Measurements from ENCODE around the gene SCAMP2.

Gene SCAMP2

DNA sequence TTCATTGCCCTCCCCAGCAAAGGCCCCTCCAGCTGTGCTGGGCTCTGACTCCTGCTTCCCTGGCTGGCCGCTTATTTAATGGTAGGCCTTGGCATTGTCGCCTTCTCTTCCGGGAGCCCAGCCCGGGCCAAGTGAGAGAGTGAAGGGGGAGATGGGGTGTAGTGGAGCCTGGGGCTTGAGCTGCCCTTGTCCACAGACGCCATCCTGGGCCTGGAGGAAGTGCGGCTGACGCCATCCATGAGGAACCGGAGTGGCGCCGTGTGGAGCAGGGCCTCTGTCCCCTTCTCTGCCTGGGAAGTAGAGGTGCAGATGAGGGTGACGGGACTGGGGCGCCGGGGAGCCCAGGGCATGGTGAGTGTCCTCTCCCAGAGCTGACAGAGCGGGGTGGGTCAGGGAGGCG, 57.2 kb downstream of the SCAMP2 start:
- DNase-seq: no peak

DNA sequence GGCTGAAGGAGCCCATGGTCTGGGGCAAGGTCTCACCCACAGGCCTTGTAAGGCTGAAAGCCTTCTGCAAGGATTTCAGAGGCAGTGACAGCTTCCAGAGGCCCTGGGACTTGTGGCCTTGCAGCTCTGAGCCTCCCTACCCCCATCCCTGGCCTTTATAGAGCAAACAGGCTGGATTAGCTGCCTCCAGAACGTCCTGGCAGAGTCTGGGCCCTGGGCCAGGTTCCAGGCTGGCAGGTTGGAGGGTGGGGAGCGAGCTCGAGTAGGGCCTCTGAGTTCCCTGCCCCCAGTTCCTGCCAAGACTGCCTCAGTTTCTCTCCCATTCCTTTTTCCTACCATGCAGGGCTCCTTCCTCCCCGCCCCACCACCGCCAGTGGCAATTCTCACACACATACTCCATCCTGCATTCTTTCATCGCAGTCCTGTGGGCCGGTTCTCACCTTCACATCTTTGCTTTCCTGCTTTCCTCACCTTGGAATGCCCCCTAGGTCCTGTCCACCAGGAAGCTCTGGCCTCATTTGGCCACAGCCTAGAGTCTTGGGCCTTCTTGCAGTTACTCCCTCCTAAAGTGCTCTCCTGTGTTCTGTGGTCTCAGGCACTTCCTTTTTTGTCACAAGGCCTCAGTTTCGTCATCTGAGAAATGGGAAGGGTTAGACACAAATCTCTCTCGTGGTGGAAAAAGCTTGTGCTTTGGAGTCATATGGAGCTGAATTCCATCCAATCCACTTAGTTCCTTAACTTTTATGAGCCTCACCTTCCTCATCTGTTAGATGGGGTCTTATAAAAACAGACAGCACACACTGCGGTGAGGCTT, 57.8 kb downstream of the SCAMP2 start:
- DNase-seq: no peak

DNA sequence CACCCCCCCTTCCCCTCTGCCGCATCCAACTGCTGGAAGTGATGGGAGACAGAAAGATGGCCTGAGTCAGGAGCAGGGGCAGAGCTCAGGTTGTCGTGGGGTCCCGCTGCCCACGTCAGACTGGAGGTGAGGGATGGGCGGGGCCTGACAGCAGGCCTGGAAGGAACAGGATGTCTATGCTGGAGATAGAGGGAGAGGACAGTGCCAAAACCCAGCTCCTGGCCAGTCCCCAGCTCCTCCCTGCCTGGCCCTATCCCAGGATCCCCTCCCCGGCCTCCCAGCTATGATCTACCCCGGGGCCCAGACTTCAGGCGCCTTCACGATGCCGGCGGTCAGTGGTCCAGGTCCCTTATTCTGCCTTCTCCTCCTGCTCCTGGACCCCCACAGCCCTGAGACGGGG, 60.6 kb downstream of the SCAMP2 start, which contains the start of gene LMAN1L:
Gene LMAN1L (plus strand): TSS at position 303 of the 400 bp plus-strand sequence. CDS start 20 bp downstream, at position 323.
- no peak for DNase-seq

DNA sequence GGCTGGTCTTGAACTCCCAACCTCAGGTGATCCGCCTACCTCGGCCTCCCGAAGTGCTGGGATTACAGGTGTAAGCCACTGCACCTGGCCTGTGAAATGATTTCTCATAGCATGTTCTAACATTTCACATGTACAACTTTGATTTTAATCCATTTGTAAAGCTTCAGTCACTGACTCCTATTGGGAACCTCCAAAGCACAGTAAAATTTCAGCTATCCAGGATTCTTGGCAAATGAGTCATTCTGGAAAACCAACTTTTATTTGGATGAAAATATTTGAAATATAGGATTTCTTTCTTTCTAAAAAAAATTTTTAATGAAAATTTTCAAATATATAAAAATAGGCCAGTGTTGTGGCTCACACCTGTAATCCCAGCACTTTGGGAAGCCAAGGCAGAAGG, 63.2 kb downstream of the SCAMP2 start:
- no peak for DNase-seq

DNA sequence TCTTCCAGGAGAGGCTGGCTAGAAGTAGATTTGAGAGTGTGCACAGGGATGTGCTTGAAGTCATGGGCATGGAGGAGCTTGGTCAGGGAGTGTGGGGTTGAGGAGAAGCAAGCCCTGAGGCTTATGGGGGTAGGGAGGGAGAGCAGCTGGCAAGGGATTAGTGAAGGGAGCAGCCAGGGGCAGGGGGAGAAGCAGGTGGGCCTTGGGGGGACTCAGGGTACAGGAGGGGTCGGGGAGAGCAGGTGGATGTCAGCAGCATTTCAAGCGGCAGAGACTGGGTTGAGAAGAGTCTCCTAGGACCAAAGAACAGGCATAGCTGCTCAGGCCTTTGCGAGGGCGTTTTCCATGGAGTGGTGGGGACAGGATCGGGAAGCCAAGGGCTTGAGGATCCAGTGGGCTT, 63.9 kb downstream of the SCAMP2 start:
- no peak for DNase-seq

DNA sequence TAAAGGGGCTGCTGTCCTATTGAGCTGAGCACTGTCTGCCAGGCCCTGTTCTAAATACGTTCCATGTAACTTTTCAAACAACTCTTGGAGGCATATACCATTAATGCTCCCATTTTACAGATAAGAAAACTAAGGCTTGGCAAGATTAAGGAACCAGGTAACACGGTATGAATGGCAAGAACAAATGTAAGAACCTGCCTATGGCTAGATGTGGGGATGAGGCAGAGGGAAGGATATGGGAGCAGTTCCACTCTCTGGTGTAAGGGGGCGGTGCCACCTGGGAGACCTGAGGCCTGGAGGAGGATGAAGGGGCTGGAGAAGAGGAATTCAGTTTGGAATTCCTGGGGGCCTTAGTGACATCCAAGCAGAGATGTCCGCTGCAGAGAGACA, 64.3 kb downstream of the SCAMP2 start:
- no peak for DNase-seq

DNA sequence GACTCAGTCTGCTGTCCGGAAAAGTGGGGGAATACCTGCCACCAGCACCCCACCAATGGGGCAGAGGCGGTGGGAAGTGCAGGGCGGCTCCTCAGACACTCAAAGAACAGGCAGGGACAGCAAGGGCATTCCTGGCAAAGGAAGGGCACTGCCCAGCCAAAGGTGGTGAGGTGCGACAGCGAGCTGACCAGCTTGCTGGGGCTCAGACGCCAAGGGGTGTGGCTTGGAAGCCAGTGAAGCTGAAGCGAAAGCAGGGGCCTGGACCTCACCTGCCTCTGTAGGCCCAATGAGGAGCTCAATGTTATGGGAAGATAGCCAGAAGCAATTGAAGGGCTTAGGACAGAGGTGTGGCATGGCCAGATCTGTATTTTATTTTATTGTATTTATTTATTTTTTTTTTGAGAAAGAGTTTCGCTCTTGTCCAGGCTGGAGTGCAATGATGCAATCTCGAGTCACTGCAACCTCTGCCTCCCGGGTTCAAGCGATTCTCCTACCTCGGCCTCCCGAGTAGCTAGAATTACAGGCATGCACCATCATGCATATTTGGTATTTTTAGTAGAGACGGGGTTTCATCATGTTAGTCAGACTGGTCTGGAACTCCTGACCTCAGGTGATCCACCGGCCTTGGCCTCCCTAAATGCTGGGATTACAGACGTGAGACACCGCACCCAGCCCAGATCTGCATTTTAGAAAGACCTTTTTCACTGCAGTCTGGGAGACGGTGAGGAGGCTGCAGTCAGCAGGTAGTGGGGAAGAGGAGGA, 64.9 kb downstream of the SCAMP2 start:
- DNase-seq: no peak

DNA sequence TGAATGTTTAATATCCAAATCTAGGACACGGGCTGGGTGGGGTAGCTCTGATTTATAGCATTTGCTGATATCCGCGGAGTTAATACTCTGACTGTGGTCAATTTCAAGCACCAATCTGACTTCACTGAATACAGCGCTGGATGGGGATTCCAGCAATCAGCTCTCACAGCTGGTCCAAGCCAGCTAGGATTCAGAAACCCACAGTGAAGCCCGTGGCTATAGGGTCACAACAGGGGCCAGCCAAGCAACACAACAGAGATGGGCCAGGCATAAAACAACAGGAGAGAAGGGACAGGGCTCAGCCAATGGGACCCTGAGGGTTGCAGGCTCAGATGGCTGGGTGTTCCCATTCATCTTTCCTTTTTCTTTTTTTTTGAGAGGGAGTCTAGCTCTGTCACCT, 65.9 kb downstream of the SCAMP2 start:
- DNase-seq: no peak

DNA sequence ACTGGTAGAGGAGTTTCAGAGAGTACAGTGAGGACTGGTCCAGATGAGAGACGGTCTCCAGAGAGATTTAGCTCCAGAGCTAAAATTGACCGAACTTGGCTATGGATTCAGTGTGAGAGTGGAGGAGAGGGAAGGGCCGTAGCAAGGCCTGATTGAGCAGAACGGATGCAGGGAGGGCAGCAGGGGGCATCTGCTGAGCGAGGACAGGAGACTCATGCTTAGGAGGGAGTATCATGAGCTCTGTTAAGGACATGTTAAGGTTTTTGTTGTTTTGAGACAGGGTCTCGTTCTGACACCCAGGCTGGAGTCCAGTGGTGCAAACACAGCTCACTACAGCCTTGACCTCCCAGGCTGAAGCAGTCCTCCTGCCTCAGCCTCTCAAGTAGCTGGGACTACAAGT, 68.2 kb downstream of the SCAMP2 start:
- DNase-seq: no peak

DNA sequence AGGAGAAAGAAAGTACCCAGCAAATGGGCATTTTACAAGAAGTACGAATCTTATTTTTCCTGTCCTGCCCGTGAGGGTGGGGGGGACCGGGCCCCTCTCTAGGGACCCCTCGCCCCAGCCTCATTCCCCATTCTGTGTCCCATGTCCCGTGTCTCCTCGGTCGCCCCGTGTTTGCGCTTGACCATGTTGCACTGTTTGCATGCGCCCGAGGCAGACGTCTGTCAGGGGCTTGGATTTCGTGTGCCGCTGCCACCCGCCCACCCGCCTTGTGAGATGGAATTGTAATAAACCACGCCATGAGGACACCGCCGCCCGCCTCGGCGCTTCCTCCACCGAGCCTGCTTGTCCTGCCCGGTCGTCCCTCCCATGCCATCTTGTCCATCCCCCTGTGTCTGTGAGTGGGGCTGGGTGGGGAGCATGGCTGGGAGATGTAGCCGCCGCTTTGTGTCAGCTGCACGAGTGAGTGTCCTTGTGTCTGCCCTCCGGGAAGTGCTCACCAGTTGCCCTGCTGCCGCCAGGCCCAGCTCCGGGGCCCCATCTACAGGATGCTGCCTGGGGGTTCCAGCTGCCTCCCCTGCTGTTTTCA, 70.2 kb downstream of the SCAMP2 start:
- no peak for DNase-seq

DNA sequence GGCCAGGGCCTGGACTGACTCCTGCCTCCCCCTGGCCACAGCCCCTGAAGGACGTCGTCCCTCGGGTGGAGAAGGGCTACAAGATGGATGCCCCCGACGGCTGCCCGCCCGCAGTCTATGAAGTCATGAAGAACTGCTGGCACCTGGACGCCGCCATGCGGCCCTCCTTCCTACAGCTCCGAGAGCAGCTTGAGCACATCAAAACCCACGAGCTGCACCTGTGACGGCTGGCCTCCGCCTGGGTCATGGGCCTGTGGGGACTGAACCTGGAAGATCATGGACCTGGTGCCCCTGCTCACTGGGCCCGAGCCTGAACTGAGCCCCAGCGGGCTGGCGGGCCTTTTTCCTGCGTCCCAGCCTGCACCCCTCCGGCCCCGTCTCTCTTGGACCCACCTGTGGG, 70.9 kb downstream of the SCAMP2 start:
- DNase-seq: no peak

DNA sequence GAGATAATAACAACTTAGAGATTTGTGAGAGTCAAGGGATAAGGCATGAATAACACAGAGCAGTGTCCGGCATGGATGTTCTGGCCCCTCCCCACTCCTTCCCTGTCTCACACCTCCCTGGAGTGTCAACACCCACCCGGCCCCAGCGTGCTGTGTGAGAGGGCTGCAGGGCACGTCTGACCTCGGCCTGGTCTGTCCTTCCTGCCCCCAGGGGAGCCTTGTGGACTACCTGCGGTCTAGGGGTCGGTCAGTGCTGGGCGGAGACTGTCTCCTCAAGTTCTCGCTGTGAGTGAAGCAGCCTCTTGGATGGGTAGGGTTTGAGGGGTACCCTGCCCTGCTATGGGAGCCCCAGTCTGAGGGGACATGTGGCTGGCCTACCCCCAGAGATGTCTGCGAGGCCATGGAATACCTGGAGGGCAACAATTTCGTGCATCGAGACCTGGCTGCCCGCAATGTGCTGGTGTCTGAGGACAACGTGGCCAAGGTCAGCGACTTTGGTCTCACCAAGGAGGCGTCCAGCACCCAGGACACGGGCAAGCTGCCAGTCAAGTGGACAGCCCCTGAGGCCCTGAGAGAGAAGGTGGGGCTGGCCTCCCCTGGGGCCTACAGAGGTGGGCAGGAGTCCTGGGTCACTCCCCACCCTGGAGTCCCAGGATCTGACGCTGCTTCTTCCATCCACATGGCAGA, 71.7 kb downstream of the SCAMP2 start:
- DNase-seq: no peak

DNA sequence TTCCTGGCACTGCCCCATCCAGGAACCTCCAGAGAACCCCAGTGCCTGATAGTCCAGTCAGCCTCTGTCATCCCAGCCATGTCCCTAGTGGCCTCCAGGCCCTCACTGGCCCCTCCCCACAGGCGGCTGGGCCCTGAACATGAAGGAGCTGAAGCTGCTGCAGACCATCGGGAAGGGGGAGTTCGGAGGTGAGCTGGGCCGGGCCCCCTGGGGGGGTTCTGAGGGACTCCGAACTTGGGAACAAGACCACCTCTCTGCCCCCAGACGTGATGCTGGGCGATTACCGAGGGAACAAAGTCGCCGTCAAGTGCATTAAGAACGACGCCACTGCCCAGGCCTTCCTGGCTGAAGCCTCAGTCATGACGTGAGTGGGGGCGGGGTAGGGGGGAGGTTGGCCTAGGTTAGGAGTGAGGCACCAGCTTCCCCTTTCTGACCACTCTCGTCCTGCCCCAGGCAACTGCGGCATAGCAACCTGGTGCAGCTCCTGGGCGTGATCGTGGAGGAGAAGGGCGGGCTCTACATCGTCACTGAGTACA, 72.5 kb downstream of the SCAMP2 start:
- DNase-seq: no peak

DNA sequence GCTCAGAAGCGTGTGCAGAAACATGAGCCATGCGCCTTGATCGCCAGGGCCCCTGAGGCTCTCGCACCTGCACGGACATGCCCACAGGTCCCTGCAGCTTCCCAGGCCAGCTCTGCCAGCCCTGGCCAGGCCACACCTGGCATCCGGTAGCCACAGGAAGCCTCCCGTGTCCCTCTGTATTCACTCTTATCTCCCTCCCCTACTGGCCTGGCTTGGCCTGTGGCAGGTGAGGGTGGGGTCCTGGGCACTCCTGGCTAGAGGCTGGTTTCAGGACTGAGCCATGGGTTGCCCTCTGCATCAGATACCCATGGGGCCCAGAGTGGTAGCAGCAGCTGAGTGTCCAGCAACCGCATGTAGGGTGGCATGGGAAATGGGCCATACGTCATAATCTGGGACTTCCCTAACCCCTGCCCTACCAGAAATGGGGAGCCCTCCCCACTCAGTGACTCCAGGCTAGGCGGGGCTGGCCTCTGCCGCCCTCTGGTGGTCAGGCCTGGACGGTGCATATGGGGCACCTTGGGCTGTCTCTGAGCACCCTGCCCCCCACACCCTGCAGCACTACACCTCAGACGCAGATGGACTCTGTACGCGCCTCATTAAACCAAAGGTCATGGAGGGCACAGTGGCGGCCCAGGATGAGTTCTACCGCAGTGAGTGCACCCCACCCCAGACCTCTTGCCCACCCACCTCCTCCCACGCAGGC, 73.2 kb downstream of the SCAMP2 start:
- peak; percentile 71 to 78 (median 73) for DNase-seq

DNA sequence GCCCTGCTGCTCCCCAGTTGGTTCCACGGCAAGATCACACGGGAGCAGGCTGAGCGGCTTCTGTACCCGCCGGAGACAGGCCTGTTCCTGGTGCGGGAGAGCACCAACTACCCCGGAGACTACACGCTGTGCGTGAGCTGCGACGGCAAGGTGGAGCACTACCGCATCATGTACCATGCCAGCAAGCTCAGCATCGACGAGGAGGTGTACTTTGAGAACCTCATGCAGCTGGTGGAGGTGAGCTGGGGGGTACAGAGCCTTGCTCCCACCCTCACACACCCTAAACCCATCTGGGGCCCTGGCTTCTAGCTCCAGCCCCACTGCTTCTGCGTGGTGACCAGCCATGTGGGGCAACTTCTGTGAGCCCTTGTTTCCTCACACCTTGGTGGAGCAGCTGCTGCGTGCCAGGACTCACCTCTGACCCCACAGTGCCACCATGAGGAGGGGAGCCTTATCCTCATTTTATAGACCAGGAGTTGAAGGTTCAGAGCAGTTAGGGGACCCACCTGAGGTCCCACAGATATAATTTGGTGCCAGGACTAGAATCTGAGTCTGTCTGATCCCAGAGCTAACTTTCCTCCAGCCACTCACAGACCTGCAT, 73.8 kb downstream of the SCAMP2 start:
- DNase-seq: no peak

DNA sequence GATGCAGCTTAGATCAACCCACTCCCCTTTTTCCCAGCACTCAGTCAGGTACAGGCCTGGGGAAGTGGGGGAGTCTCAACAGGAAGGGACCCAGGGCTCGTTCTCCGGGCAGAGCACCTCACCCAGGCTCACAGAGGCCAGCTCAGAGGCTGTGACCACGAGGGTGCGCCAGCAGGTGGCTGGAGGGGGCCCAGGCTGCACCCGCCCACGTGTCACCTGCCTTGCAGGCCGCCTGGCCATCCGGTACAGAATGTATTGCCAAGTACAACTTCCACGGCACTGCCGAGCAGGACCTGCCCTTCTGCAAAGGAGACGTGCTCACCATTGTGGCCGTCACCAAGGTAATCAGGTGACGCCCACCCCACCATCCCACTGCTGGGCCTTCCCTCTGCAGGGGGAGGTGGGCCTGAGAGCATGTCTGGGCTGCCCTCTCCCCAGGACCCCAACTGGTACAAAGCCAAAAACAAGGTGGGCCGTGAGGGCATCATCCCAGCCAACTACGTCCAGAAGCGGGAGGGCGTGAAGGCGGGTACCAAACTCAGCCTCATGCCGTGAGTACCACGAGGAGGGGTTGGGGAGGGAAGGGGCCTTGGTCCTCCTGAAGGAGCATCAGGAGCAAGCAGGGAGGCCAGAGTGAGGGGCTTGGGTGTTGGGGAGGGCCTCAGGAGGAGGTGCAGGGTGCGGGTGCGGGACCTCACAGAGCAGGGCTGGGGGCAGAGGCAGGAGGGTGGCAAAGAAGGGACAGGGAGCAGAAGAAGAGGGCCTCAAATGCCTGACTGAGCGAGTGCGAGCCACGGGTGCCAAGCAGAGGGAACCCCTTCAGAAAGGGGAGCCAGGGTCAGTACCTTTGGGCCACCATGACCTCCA, 74.5 kb downstream of the SCAMP2 start:
- no peak for DNase-seq

DNA sequence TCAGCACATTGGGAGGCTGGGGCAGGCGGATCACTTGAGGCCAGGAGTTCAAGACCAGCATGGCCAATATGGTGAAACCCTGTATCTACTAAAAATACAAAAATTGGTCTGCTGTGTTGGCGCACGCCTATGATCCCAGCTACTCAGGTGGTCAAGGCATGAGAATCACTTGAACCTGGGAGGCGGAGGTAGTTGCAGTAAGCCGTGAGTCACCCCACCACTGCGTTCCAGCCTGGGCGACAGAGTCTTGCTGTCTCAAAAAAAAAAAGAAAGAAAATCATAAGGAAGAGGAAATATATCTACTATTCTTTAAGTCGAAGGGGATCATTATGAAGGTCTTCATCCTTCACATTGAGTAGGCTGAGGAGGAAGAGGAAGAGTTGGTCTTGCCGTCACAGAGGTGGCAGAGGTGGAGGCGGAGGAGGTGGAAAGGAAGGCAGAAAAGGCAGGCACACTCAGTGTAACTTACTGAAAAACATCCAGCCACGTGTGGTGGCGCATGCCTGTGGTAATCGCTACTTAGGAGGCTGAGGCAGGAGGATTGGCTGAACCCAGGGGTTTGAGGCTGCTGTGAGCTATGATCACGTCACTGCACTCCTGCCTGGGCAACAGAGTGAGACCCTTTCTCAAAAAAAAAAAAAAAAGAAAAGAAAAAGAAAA, 77.1 kb downstream of the SCAMP2 start:
- no peak for DNase-seq

DNA sequence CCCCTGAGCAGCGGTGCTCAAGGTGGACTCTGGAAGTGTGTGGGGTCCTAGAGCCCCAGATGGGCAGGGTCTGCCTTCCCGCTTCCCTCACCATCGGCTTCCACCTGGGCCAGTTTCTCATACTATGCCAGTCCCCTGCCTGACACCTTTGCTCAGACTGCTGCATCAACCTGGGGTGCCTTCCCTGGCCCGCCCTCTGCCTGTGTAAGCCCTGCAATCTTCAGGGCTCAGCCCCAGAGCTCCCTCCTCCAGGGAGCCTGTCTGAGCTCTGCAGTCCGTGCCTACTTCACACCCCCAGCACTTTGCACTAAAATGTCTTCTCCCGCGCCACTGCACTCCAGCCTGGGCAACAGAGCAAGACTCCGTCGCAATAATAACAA, 78.2 kb downstream of the SCAMP2 start:
- no peak for DNase-seq

DNA sequence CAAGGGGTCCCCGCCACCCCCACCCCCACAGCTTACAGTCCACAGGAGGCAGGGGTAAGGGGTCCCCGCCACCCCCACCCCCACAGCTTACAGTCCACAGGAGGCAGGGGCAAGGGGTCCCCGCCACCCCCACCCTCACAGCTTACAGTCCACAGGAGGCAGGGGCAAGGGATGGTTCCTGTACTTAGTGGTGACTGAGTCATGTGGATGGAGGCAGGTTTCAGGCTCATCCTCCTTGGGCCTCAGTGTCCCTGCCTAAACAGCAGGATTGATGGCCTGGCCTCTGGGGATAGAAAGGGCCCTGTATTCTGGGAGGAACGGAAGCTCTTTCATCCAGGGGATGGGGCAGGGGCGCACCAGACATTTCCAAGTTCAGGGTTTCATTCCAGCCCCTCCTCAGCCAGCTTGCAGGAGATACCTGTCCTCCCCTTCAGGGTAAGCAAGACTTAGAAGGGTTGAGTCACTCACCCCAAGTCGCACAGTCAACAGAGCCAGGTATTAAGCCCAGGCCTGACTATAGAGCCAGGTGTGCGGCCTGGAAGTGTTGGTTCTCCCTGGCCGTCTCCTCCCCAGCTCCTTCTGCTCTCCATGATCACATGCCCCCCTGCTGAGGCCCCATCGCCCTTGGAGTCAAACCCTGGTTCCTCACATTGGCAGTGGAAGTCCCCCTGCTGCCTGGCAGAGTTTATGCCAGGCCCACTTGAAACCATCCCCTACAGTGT, 78.8 kb downstream of the SCAMP2 start:
- DNase-seq: no peak
